Transverse colon (tissue), 3 donors: Measurements from ENCODE around the gene CD84.
A peak's percentile ranks its signal among the peaks of the same experiment; 100 is the strongest.

ENCODE experiments used
- CTCF ChIP-seq, 5 experiments: fragments of 200-600 bp in 3 of 5; fragments of 450-650 bp in 2 of 5; sonication (generic) in 3 of 5; IDR thresholded peaks; 1 replicate in 2 of 5; 2 replicates in 3 of 5; pipeline ENCODE4 v1.5.1; 2016 to 2017; ENCODE audit warnings: antibody characterized with exemption in 5 of 5, inconsistent platforms in 3 of 5, mild to moderate bottlenecking in 2 of 5, moderate library complexity in 1 of 5
- POLR2A ChIP-seq: fragments of 450-650 bp; IDR thresholded peaks from one replicate; pipeline ENCODE4 v1.6.1; 2016; ENCODE audit warnings: antibody characterized with exemption, mild to moderate bottlenecking, moderate library complexity

- TF ChIP-seq CTCF (IDR thresholded peaks at IDR 0.05): peak; percentile 58 to 84 (median 64)
- TF ChIP-seq POLR2A: no peak
These were observed 27.8 kb upstream of the CD84 start for GRCh38 chr1:160607011-160607671.
